ENCODE results near the gene ZFAND3. TPM values are rescaled to one million over a fixed set of nuclear protein-coding genes. Genes with fewer than 3 reads are reported as not detected.

Gene ZFAND3
- total RNA-seq, 1 donor from 2014 or later: 50.7 TPM

GRCh38 chr6:37794825-37795224, 24.7 kb upstream of the ZFAND3 start:
- no peak for DNase-seq (ENCODE audit: extremely low read depth, low read depth, low spot score)

- DNase-seq (ENCODE audit: extremely low read depth, low read depth, low spot score): no peak
Measured at GRCh38 chr6:37798436-37799262, 20.9 kb upstream of the ZFAND3 start.

- DNase-seq (ENCODE audit: extremely low read depth, low read depth, low spot score): no peak
Measured at GRCh38 chr6:37799263-37799644, 20.3 kb upstream of the ZFAND3 start.

- DNase-seq (ENCODE audit: extremely low read depth, low read depth, low spot score): no peak
Measured at GRCh38 chr6:37800703-37801604, 18.6 kb upstream of the ZFAND3 start.

GRCh38 chr6:37801605-37801940, 18.0 kb upstream of the ZFAND3 start:
- DNase-seq (ENCODE audit: extremely low read depth, low read depth, low spot score): no peak

GRCh38 chr6:37802810-37803209, 16.7 kb upstream of the ZFAND3 start:
- no peak for DNase-seq (ENCODE audit: extremely low read depth, low read depth, low spot score)

GRCh38 chr6:37804586-37804985, 14.9 kb upstream of the ZFAND3 start:
- DNase-seq (ENCODE audit: extremely low read depth, low read depth, low spot score): no peak

GRCh38 chr6:37806213-37806612, 13.3 kb upstream of the ZFAND3 start:
- no peak for DNase-seq (ENCODE audit: extremely low read depth, low read depth, low spot score)

GRCh38 chr6:37807656-37808055, 11.9 kb upstream of the ZFAND3 start:
- DNase-seq (ENCODE audit: extremely low read depth, low read depth, low spot score): no peak

- DNase-seq (ENCODE audit: extremely low read depth, low read depth, low spot score): no peak
Measured at GRCh38 chr6:37809197-37809543, 10.4 kb upstream of the ZFAND3 start.

- no peak for DNase-seq (ENCODE audit: extremely low read depth, low read depth, low spot score)
Measured at GRCh38 chr6:37812841-37813240, 6.7 kb upstream of the ZFAND3 start.

- DNase-seq (ENCODE audit: extremely low read depth, low read depth, low spot score): no peak
Measured at GRCh38 chr6:37814374-37814773, 5.2 kb upstream of the ZFAND3 start.

- DNase-seq (ENCODE audit: extremely low read depth, low read depth, low spot score): no peak
Measured at GRCh38 chr6:37816599-37817375, 2.7 kb upstream of the ZFAND3 start.

GRCh38 chr6:37818536-37819176, 871 bp upstream of the ZFAND3 start:
- DNase-seq (ENCODE audit: extremely low read depth, low read depth, low spot score): no peak

GRCh38 chr6:37819802-37820717, 533 bp downstream of the ZFAND3 start:
- peak; percentile 47 for DNase-seq (ENCODE audit: extremely low read depth, low read depth, low spot score)

- DNase-seq (ENCODE audit: extremely low read depth, low read depth, low spot score): no peak
Measured at GRCh38 chr6:37820718-37821079, 1.2 kb downstream of the ZFAND3 start.

- DNase-seq (ENCODE audit: extremely low read depth, low read depth, low spot score): no peak
Measured at GRCh38 chr6:37821446-37821845, 1.9 kb downstream of the ZFAND3 start.

GRCh38 chr6:37822851-37823682, 3.5 kb downstream of the ZFAND3 start:
- no peak for DNase-seq (ENCODE audit: extremely low read depth, low read depth, low spot score)

- no peak for DNase-seq (ENCODE audit: extremely low read depth, low read depth, low spot score)
Measured at GRCh38 chr6:37824170-37824569, 4.6 kb downstream of the ZFAND3 start.
